GM12801 (cell line): ENCODE data around the gene ITGA3.

Experiments
- CTCF ChIP-seq: IDR thresholded peaks from one replicate; pipeline ENCODE4 v1.5.1; 2011; ENCODE audit warnings: control low read depth; ENCODE audit not compliant: insufficient read length; ENCODE audit errors: extremely low read depth

The ITGA3 gene

DNA sequence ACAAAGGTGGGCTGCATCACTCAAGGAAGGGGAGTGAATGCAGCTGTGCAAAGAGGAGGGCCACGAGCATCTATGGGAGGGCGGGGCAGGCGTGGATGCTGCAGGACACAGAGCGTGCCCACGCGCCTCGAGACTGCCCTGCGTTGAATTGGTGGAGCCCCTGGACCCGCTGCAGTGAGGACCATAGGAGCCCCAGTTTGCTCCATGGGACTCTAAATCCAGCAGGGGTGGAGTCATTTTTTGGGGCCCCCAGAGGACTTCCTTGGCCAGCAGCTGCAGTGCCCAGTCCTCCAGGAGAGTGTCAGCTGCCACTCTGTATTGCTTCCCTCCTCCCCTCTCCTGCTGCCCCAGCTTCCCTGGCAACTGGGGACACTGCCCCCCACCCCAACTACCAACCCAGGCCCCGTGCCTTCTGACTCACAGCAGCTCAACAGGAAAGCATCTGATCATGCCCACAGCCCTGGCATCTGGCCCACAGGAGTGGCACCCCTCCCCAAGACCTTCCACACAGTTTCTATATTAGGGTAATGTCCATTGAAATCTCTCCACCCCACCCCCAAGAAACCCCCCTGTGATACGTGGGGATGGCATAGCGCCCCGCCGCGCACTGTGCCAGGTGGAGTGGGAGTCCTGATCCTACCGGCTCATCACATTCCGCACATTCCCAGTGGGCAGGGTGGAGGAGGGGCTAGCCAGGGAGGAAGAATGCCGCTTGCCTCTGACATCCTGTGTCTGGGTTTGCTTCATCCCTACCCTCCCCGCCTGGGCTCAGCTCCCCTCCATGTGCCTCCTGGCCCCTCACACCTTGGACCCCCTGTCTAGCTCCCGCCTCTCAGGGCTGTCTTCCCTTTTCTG, 27.8 kb upstream of the ITGA3 start:
- no peak for TF ChIP-seq CTCF

- no peak for TF ChIP-seq CTCF
Observed at GRCh38 chr17:50028736-50029120, 27.2 kb upstream of the ITGA3 start.

GRCh38 chr17:50029185-50029584, 26.7 kb upstream of the ITGA3 start:
- TF ChIP-seq CTCF = no peak

- TF ChIP-seq CTCF = no peak
Observed at GRCh38 chr17:50033316-50033715, 22.6 kb upstream of the ITGA3 start.

- TF ChIP-seq CTCF = no peak
Observed at GRCh38 chr17:50034498-50035364, 21.2 kb upstream of the ITGA3 start.

- no peak for TF ChIP-seq CTCF
Observed at GRCh38 chr17:50035421-50035879, 20.5 kb upstream of the ITGA3 start.

- TF ChIP-seq CTCF = no peak
Observed at GRCh38 chr17:50035945-50036344, 20.0 kb upstream of the ITGA3 start.
